ENCODE results near the gene HSPB3. TPM values are rescaled to one million over a fixed set of nuclear protein-coding genes. Genes with fewer than 3 reads are reported as not detected.

The HSPB3 gene, protein sequence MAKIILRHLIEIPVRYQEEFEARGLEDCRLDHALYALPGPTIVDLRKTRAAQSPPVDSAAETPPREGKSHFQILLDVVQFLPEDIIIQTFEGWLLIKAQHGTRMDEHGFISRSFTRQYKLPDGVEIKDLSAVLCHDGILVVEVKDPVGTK
- 2.9 TPM in 1 of 2 replicates, not detected in the other for total RNA-seq

DNA sequence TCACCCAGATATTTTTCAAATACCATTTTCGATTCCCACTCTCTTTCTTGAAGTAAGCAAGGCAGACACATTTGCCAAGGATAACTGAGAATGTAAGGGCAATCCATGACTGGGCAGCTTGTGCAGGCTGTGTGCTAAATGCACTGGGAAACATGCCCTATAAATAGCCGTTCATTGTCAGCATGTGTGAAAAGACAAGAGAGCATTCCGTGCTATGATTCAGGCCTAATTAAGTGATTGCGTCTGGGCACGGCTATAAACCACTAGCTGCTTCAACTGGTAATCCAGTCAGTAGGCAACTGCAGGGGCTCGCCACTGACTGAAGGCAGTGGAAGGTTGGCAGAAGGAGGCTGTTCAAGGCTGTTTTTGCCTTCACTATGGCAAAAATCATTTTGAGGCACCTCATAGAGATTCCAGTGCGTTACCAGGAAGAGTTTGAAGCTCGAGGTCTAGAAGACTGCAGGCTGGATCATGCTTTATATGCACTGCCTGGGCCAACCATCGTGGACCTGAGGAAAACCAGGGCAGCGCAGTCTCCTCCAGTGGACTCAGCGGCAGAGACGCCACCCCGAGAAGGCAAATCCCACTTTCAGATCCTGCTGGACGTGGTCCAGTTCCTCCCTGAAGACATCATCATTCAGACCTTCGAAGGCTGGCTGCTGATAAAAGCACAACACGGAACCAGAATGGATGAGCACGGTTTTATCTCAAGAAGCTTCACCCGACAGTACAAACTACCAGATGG is at the start of gene HSPB3:
Gene HSPB3 (plus strand): TSS at position 287 of the 745 bp plus-strand sequence. CDS start 91 bp downstream, at position 378.

Other genes with a start within 250 kb of the HSPB3 start
- gene ARL15, start 145.1 kb upstream of the HSPB3 start, total RNA-seq, result 10.7 and 17.5 TPM in 2 replicates
- gene SNX18, start 62.1 kb downstream of the HSPB3 start, total RNA-seq, result 42.9 and 73.5 TPM in 2 replicates